GM10248 (cell line): ENCODE results near the gene P3H1.
"Not testable (repeated sequence)": the region's sequence is repeated elsewhere in the genome, so short reads cannot be mapped to it uniquely, and the experiment has no call there.

Experiments
- CTCF ChIA-PET: fragments of 300-600 bp; sonication (Branson Sonifier 250); formaldehyde crosslinking; extraction: SDS; loops from one replicate; lab custom pipeline; 2021; ENCODE audit warnings: antibody characterized with exemption; lab: Yijun Ruan, JAX
- POLR2A ChIA-PET: fragments of 350-650 bp; sonication (Branson Sonifier 250); formaldehyde crosslinking; extraction: SDS; loops from one replicate; lab custom pipeline; 2020; ENCODE audit warnings: antibody characterized with exemption; lab: Yijun Ruan, JAX
- DNase-seq: peaks from one replicate; pipeline ENCODE4 v3.0.0; 2012; ENCODE audit errors: extremely low spot score
- CTCF ChIP-seq: IDR thresholded peaks from 2 replicates; pipeline ENCODE4 v1.5.1; 2012; ENCODE audit warnings: mild to moderate bottlenecking, low read depth; ENCODE audit errors: extremely low read depth, missing control alignments, control extremely low read depth

P3H1 gene

DNA sequence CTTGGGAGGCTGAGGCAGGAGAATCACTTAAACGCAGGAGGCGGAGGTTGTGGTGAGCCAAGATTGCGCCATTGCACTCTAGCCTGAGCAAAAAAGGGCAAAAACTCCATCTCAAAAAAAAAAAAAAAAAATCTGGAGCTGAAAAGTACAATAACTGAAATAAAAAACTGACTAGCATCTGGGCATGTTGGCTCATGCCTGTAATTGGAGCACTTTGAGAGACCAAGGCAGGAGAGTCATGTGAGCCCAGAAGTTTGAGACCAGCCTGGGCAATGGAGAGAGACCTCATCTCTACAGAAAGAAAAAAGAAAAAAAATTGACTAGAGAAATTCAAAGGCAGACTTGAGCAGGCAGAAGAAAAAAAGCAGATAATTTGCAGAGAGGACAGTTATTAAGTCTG, 44.9 kb downstream of the P3H1 start:
- DNase-seq: no peak

GRCh38 chr1:42720868-42721267, 46.0 kb downstream of the P3H1 start:
- POLR2A ChIA-PET: no interaction called here
- CTCF ChIA-PET: no interaction called here
- TF ChIP-seq CTCF: no peak
- no peak for DNase-seq

More for the DNA sequence above, 44.9 kb downstream of the P3H1 start:
- ChIA-PET POLR2A (no interaction called here), CTCF (no interaction called here)
- TF ChIP-seq CTCF: no peak

GRCh38 chr1:42714441-42714840, 52.4 kb downstream of the P3H1 start:
- CTCF ChIA-PET: interaction anchor here (0.9 kb wide), 1 partner anchor 48 kb away, joined by 3 read pairs; no protein-coding TSS in a partner anchor
- DNase-seq: not testable (repeated sequence)
- POLR2A ChIA-PET: interaction anchor here (0.7 kb wide), 1 partner anchor 44 kb away, joined by 6 read pairs; no protein-coding TSS in a partner anchor

DNA sequence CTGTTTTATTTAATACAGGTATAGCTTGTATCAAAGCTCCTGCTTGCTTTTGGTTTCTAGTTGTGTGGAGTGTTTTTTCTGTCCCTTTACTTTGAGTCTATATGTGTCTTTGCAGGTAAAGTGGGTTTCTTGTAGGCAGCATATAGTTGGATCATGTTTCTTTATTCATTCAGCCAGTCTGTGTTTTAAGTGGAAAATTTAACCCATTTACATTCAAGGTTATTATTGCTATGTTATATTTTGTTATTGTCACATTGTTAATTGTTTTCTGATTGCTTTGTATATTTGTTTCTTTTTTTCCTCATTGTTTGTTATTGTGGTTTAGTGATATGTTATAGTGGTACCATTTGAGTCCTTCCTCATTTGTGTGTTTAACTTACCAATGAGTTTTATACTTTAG, 53.5 kb downstream of the P3H1 start:
- no peak for TF ChIP-seq CTCF
- no peak for DNase-seq
- POLR2A ChIA-PET: no interaction called here
- CTCF ChIA-PET: no interaction called here

DNA sequence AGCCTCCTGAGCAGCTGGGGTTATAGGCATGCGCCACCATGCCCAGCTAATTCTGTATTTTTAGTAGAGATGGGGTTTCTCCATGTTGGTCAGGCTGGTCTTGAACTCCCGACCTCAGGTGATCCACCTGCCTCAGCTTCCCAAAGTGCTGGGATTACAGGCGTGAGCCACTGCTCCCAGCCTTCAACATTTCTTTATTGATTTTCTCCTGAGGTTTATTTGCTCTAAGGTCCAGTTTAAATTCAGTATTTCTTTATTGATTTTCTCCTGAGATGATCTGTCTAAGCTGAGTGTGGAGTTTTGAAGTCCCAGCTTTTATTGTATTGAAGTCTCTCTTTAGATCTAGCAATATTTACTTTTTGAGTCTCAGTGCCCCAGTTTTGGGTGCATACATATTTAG, 54.0 kb downstream of the P3H1 start:
- CTCF ChIA-PET, POLR2A ChIA-PET, DNase-seq: not testable (repeated sequence)

DNA sequence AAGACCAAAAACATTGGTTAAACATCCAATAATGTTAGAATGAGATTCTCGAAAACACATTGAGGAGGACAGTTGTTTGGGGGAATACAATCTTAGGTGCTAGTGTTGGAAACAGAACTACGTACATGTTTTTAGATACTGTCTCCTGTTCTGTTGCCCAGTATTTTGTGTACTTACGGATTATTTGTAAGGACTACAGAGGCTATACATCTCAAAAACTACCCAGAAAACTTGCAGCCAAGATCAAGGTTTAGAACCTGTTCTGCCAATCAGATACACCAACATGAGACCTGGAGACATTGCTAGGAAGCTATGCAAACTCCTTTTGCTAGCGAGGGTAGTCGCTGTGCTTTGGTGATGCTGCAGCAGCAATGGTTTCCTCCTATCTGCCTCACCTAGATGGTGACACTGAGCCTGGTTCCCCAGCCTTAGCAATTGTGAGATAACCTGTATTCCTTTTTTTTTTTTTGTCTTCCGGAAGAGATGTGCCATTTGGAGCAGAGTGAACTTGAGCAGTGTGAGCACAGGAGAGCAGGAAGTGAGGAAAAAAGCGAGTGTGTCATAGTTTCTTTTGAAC, 62.9 kb downstream of the P3H1 start:
- CTCF ChIA-PET: no interaction called here
- POLR2A ChIA-PET: no interaction called here
- no peak for TF ChIP-seq CTCF
- no peak for DNase-seq

DNA sequence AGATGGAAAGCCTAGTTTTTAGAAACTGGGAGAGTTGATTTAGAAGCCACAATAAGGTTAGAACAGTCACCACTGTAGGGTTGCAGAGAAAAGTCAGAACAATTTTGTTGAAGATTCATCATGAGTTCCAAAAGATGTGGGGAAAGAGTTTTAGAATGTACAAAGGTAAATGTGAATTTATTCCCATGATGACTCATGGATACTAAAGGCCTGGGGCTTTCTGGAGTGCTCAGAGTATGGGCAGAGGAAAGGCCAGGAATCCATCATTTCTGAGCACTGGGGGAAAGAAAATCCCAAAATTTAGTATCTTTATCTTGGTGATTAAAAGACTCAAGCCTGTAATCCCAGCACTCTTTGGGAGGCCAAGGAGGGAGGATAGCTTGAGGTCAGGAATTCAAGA, 66.8 kb downstream of the P3H1 start:
- TF ChIP-seq CTCF: no peak

DNA sequence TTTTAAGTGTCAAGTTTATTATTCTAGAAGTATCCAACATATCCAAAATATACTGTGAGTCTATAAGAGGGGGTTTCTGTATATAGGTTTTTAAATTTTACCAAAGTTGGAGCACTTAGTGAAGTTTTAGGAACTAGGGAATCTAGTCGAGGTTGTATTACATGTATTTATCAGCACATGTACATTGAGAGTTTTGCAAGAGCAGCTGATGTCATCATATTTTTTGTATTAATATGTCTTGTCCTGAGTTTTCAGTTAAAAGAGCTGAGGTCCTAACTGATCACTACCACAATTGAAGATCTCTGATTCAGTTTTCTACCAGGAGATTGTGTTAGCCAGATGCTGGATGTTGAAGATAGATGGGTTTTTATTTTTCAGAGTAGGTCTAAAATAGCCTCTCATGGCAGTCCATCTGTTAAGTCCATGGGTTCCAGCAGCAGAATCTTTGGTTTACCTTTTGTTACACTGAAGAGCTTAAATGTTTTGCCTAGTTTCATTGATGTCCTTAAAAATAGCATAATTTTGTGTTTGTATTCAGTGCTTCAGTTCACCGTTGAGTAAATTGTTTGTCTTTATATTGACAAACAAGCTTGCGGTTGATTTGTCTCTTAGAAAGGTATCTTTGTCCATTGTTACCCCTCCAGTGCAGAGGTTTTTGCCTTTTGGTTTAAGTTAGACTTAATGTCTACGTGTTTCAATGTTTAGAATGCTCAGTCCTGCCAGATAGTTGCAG, 68.6 kb downstream of the P3H1 start:
- ChIA-PET CTCF (no interaction called here), POLR2A (no interaction called here)
- no peak for DNase-seq
- TF ChIP-seq CTCF: no peak

More for the DNA sequence above, 66.8 kb downstream of the P3H1 start:
- ChIA-PET POLR2A (no interaction called here), CTCF (no interaction called here)
- no peak for DNase-seq
